Esophagus muscularis mucosa (tissue), 4 donors: ENCODE measurements around the gene AKAP6.

ENCODE experiments used
- EP300 ChIP-seq: sonication (generic); formaldehyde crosslinking; IDR thresholded peaks from one replicate; pipeline ENCODE4 v1.6.1; 2017; ENCODE audit warnings: antibody characterized with exemption
- POLR2A ChIP-seq: fragments of 450-650 bp; IDR thresholded peaks from one replicate; pipeline ENCODE4 v1.6.1; 2017; ENCODE audit warnings: antibody characterized with exemption, moderate library complexity, mild to moderate bottlenecking, low read depth
- POLR2AphosphoS5 ChIP-seq, 2 donors: sonication (generic); formaldehyde crosslinking; IDR thresholded peaks; one replicate each; pipeline ENCODE4 v1.6.1; 2017; ENCODE audit warnings: antibody characterized with exemption in 2 of 2
- TF ChIP-seq, protein P1 (sequence below), 3 experiments: fragments of 200-600 bp in 2 of 3; fragments of 450-650 bp in 1 of 3; sonication (generic) in 2 of 3; IDR thresholded peaks; one replicate each; pipeline ENCODE4 v1.5.1; 2017 to 2019; ENCODE audit warnings: antibody characterized with exemption in 3 of 3, mild to moderate bottlenecking in 2 of 3, moderate library complexity in 1 of 3

DNA sequence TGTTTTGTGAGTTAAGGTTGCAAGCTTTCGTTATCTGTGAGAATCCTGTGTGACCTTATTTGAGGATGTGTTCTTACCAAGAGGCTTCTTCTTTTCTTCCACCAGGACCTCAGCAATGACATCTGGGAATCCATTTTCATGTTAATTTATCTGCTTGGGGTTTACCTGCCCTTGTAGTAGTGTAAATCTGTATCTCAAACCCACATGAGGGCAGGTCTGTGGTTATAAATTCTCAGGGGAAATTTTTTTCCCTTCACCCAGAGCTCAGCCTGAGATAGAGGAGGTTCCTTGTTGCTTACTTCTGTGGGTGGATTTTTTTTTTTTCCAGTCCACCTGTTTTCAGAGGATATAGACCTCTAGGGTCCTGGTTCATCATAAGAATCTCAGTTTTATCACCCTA is 70.8 kb downstream of the AKAP6 start:
- TF ChIP-seq EP300 = no peak
- TF ChIP-seq, protein P1, sequence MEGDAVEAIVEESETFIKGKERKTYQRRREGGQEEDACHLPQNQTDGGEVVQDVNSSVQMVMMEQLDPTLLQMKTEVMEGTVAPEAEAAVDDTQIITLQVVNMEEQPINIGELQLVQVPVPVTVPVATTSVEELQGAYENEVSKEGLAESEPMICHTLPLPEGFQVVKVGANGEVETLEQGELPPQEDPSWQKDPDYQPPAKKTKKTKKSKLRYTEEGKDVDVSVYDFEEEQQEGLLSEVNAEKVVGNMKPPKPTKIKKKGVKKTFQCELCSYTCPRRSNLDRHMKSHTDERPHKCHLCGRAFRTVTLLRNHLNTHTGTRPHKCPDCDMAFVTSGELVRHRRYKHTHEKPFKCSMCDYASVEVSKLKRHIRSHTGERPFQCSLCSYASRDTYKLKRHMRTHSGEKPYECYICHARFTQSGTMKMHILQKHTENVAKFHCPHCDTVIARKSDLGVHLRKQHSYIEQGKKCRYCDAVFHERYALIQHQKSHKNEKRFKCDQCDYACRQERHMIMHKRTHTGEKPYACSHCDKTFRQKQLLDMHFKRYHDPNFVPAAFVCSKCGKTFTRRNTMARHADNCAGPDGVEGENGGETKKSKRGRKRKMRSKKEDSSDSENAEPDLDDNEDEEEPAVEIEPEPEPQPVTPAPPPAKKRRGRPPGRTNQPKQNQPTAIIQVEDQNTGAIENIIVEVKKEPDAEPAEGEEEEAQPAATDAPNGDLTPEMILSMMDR (IDR thresholded peaks at IDR 0.05) = no peak
- no peak for TF ChIP-seq POLR2A
- no peak for TF ChIP-seq POLR2AphosphoS5 (IDR thresholded peaks at IDR 0.05)
